Activated CD8-positive, alpha-beta T cell treated with anti-CD3 and anti-CD28 coated beads for 36 hours (primary cell): ENCODE measurements around the gene KIF13A. TPM values are rescaled to one million over a fixed set of nuclear protein-coding genes. Genes with fewer than 3 reads are reported as not detected.

Source experiments
- ATAC-seq: fragments of 200-7000 bp; cut with Tn5 transposase; one replicate; pipeline ENCODE4 v1.10.0; 2021; ENCODE audit warnings: mild to moderate bottlenecking, moderate library complexity
- CTCF ChIA-PET: fragments of 350-600 bp; sonication (Branson Sonifier 250); formaldehyde crosslinking; loops from one replicate; lab custom pipeline; 2021; ENCODE audit warnings: antibody characterized with exemption; lab: Charles Lee
- POLR2A ChIA-PET: fragments of 350-600 bp; sonication (Branson Sonifier 250); formaldehyde crosslinking; loops from one replicate; lab custom pipeline; 2021; ENCODE audit warnings: antibody characterized with exemption; lab: Charles Lee
- DNase-seq: peaks from one replicate; pipeline ENCODE4 v3.0.0-alpha.2; 2020
- H3K27ac Mint-ChIP-seq: one replicate; pipeline ENCODE4 v1.8.0; 2021; ENCODE audit warnings: mild to moderate bottlenecking, mixed read lengths
- H3K27me3 Mint-ChIP-seq: one replicate; pipeline ENCODE4 v1.8.0; 2021; ENCODE audit warnings: mixed read lengths
- H3K36me3 Mint-ChIP-seq: one replicate; pipeline ENCODE4 v1.8.0; 2021; ENCODE audit warnings: low read depth, mixed read lengths
- H3K4me1 Mint-ChIP-seq: one replicate; pipeline ENCODE4 v1.8.0; 2021; ENCODE audit warnings: low read depth, mixed read lengths
- H3K4me3 Mint-ChIP-seq: one replicate; pipeline ENCODE4 v1.8.0; 2021; ENCODE audit warnings: mild to moderate bottlenecking, moderate library complexity, mixed read lengths
- H3K9me3 Mint-ChIP-seq: one replicate; pipeline ENCODE4 v1.8.0; 2021; ENCODE audit warnings: mixed read lengths
- intact Hi-C: fragments of 100-400 bp; cut with micrococcal nuclease; formaldehyde crosslinking; loops from one replicate; pipeline ENCODE4 v1.10.0; 2022
- total RNA-seq, 2 experiments: library from RNA; stranded (reverse); gene quantifications; one replicate each; pipeline ENCODE4 v1.2.3, GENCODE V29; 2021
- TF ChIP-seq, protein P1 (sequence below): fragments of 200-600 bp; IDR thresholded peaks from one replicate; pipeline ENCODE4 v1.8.0; 2022; ENCODE audit warnings: antibody characterized with exemption, mild to moderate bottlenecking

KIF13A gene
- total RNA-seq, 2 experiments from 2014 or later, result not detected

DNA sequence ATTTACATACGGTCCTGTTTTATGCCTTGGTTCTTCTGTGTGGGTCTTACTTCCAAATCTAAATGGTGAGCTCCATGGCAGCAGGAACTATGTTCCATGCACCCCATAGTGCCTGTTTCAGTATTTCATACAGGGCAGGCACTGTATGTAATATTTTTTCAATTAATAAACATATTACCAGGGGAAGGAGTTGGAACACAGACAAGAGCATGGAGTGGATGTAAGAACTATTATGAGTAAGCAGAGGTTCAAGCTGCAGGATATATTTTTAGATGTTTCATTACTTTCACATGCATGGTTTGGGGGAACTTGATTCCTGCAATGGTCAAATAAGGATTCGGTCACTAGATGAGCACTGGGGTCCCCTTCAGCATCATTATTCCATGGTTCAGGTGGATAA is 108.3 kb downstream of the KIF13A start:
- ATAC-seq (no peak), DNase-seq (no peak)
- H3K27ac Mint-ChIP-seq, result no peak overlapping the region
- H3K4me1 Mint-ChIP-seq, result peaks cover 4% of the 10 kb centered on the region
- peaks cover 27% of the 10 kb centered on the region for H3K27me3 Mint-ChIP-seq
- POLR2A ChIA-PET, result no interaction called here
- H3K9me3 Mint-ChIP-seq, result no peaks in the 10 kb centered on the region
- intact Hi-C loops, result no loop called here
- H3K36me3 Mint-ChIP-seq, result no peaks in the 10 kb centered on the region
- CTCF ChIA-PET, result no interaction called here
- H3K4me3 Mint-ChIP-seq, result no peak overlapping the region
- TF ChIP-seq, protein P1, sequence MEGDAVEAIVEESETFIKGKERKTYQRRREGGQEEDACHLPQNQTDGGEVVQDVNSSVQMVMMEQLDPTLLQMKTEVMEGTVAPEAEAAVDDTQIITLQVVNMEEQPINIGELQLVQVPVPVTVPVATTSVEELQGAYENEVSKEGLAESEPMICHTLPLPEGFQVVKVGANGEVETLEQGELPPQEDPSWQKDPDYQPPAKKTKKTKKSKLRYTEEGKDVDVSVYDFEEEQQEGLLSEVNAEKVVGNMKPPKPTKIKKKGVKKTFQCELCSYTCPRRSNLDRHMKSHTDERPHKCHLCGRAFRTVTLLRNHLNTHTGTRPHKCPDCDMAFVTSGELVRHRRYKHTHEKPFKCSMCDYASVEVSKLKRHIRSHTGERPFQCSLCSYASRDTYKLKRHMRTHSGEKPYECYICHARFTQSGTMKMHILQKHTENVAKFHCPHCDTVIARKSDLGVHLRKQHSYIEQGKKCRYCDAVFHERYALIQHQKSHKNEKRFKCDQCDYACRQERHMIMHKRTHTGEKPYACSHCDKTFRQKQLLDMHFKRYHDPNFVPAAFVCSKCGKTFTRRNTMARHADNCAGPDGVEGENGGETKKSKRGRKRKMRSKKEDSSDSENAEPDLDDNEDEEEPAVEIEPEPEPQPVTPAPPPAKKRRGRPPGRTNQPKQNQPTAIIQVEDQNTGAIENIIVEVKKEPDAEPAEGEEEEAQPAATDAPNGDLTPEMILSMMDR, result no peak

- intact Hi-C loops, result no loop called here
- ATAC-seq (no peak), DNase-seq (no peak)
- no peak overlapping the region for H3K27ac Mint-ChIP-seq
- TF ChIP-seq, protein P1, result no peak
- CTCF ChIA-PET, result no interaction called here
- peaks cover 27% of the 10 kb centered on the region for H3K27me3 Mint-ChIP-seq
- no peaks in the 10 kb centered on the region for H3K36me3 Mint-ChIP-seq
- H3K9me3 Mint-ChIP-seq, result no peaks in the 10 kb centered on the region
- H3K4me1 Mint-ChIP-seq, result no peaks in the 10 kb centered on the region
- H3K4me3 Mint-ChIP-seq, result no peak overlapping the region
- POLR2A ChIA-PET, result no interaction called here
These were observed 108.7 kb downstream of the KIF13A start for GRCh38 chr6:17878734-17879133.

GRCh38 chr6:17877895-17878440 is 109.5 kb downstream of the KIF13A start:
- Mint-ChIP-seq H3K27me3 (peaks cover 25% of the 10 kb centered on the region), H3K27ac (no peak overlapping the region), H3K36me3 (no peaks in the 10 kb centered on the region), H3K4me3 (no peak overlapping the region), H3K4me1 (no peaks in the 10 kb centered on the region), H3K9me3 (no peaks in the 10 kb centered on the region)
- intact Hi-C loops, result no loop called here
- ATAC-seq (no peak), DNase-seq (no peak)
- ChIA-PET CTCF (no interaction called here), POLR2A (interaction anchor here (0.6 to 0.7 kb wide), 2 partner anchors 12 to 1478 kb away, joined by 3 to 4 read pairs; no protein-coding TSS in a partner anchor)
- TF ChIP-seq, protein P1, result no peak

DNA sequence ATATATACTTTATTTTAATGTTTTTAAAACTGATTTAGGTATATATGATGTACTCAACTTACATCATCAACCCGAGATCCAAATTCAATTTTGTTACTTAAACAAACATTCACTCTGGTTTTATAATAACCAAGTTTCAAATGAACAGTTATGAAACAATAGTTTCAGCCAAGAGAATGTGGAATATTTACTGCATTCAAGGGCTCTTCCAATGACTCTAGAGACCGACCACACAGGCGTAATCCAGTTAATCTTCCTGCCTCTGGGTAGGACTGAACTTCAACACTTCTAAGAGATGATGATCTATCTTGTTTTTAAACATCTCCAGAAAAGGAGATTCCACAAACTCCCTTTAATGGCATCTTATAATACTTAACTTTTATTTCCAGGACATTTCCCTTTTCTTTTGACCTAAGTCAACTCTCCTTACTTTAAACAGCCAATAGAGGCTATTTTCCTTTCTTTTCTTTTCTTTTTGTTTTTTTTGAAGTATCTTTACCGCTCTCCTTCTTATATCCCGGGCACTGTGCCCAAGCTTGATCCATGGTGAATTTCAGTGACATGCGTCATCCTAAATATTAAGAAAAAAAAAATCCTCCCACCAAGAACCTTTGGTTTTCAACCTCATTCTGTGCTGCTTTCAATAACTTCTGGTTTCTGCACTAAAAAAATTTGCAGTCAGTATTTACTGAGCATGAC is 110.1 kb downstream of the KIF13A start:
- Mint-ChIP-seq H3K27me3 (peaks cover 26% of the 10 kb centered on the region), H3K27ac (no peak overlapping the region), H3K4me1 (no peaks in the 10 kb centered on the region), H3K9me3 (no peaks in the 10 kb centered on the region), H3K36me3 (no peaks in the 10 kb centered on the region), H3K4me3 (no peak overlapping the region)
- TF ChIP-seq, protein P1, result no peak
- ChIA-PET POLR2A (interaction anchor here (0.6 kb wide), 1 partner anchor 12 kb away, joined by 3 read pairs; no protein-coding TSS in a partner anchor), CTCF (no interaction called here)
- ATAC-seq (no peak), DNase-seq (no peak)
- intact Hi-C loops, result no loop called here

- H3K4me3 Mint-ChIP-seq, result no peak overlapping the region
- no peaks in the 10 kb centered on the region for H3K36me3 Mint-ChIP-seq
- H3K27ac Mint-ChIP-seq, result no peak overlapping the region
- TF ChIP-seq, protein P1, result no peak
- DNase-seq (no peak), ATAC-seq (no peak)
- no peaks in the 10 kb centered on the region for H3K4me1 Mint-ChIP-seq
- peaks cover 24% of the 10 kb centered on the region for H3K27me3 Mint-ChIP-seq
- ChIA-PET POLR2A (no interaction called here), CTCF (no interaction called here)
- H3K9me3 Mint-ChIP-seq, result no peaks in the 10 kb centered on the region
- intact Hi-C loops, result no loop called here
These were observed 112.7 kb downstream of the KIF13A start for GRCh38 chr6:17874753-17875152.
